HUES64 (cell line): ENCODE results near the gene HSPH1.

ENCODE experiments used
- H3K27ac ChIP-seq: 2 replicates; pipeline ENCODE4 v1.7.0; 2013; ENCODE audit warnings: low read depth, low read length, inconsistent platforms
- H3K27me3 ChIP-seq: 2 replicates; pipeline ENCODE4 v1.6.1; 2013; ENCODE audit warnings: mild to moderate bottlenecking, low read length; ENCODE audit not compliant: insufficient read depth
- H3K36me3 ChIP-seq: 2 replicates; pipeline ENCODE4 v1.6.1; 2013; ENCODE audit warnings: mild to moderate bottlenecking, low read length; ENCODE audit not compliant: insufficient read depth
- H3K4me1 ChIP-seq: 2 replicates; pipeline ENCODE4 v1.6.1; 2013; ENCODE audit warnings: mild to moderate bottlenecking, low read length, moderate library complexity; ENCODE audit not compliant: insufficient read depth
- H3K4me3 ChIP-seq: 2 replicates; pipeline ENCODE4 v1.5.1; 2013; ENCODE audit warnings: mild to moderate bottlenecking, low read length, moderate library complexity
- H3K9ac ChIP-seq: 2 replicates; pipeline ENCODE4 v1.6.1; 2013; ENCODE audit warnings: mild to moderate bottlenecking, low read depth, low read length
- H3K9me3 ChIP-seq: 2 replicates; pipeline ENCODE4 v1.6.1; 2013; ENCODE audit warnings: low read depth, low read length; ENCODE audit not compliant: insufficient read depth
- WGBS: fragments of 150-250, 120-280 bp; methylation state at CpG from one replicate; pipeline ENCODE4 v1.1.7; 2013; ENCODE audit warnings: missing lambda C conversion rate; 5-methylcytosine and 5-hydroxymethylcytosine counted together

The HSPH1 gene

DNA sequence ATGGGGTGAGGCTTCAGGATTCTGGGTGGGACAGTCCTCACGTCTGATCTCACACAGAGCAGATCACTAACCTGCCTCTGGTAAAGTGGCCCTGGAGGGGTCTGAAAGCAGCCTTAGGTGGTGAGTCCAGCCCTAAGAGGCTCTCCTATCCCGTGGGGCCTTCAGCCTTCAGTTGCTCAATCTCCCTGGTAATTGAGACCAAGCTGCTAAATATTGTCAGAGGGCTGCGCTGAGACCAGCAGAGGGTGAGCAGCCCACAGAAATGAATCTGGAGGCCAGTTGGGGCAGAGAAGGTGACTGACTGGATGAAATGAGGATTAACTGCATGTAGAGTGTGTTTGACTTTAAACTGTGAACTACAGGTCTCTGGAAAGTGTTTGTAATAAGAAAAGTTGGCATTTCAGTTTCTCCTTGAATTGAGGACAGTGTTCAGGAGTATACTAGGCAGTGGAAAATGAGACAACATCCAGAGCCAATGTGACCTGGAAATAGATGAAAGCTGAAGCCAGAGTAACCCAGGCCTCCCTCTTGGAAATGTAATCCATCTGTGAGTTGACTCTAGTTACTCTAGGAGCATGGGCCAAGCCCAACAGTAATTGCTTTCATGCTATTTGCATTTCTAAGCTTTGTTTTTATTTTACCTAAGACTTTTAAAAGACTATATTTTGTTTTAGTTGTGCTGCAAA is 14.3 kb upstream of the HSPH1 start:
- Histone ChIP-seq H3K36me3 (no peaks in the 10 kb centered on the region), H3K4me3 (no peak overlapping the region), H3K27me3 (no peaks in the 10 kb centered on the region), H3K27ac (no peak overlapping the region), H3K9me3 (no peaks in the 10 kb centered on the region), H3K9ac (no peak overlapping the region), H3K4me1 (no peaks in the 10 kb centered on the region)
- 91% methylated on average over 3 of the region's 3 CpGs for WGBS

DNA sequence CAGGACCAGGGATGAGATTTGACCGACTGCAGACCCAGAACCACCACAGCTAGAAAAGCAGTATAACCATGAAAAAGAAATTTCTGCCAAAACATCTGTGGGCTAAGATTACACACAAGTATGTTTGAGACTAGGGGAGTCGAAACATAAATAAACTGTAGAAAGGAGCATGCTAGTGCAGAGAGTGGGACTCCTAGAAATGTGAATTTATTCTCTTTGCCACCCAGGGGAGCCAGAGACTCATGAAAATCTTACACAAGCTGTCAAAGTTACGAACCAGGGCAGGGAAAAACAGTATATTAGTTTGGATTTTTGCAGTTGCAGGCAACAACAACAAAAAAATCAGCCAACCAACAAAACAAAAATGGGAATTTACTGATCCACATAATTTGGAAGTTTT is 12.3 kb upstream of the HSPH1 start:
- Histone ChIP-seq H3K27ac (no peak overlapping the region), H3K4me3 (no peak overlapping the region), H3K9ac (no peak overlapping the region), H3K27me3 (no peaks in the 10 kb centered on the region), H3K9me3 (no peaks in the 10 kb centered on the region), H3K36me3 (no peaks in the 10 kb centered on the region), H3K4me1 (no peaks in the 10 kb centered on the region; the same call in 1 of the 2 replicates)
- WGBS: 99% methylated on average over 3 of the region's 3 CpGs

DNA sequence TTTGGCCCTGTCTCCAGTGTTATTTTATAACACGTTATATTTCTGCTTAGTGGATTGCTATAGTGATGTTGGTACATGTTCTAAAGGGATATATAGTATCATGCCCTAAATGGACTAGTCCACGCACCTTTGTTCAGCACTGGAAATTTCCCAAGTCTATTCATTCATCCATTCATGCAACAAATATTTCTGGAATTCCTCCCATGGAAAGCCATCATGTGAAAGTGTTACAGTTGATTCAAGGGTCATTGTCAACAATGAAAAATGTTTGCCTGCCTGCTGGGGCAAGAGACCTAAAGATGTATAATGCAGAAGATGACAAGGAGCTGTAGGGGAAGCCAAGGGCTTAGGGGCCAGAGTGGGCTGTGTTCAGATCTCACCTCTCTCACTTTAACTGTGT is 10.8 kb upstream of the HSPH1 start:
- Histone ChIP-seq H3K36me3 (no peaks in the 10 kb centered on the region), H3K27ac (no peak overlapping the region), H3K9ac (no peak overlapping the region), H3K27me3 (no peaks in the 10 kb centered on the region), H3K4me1 (no peaks in the 10 kb centered on the region; the same call in 1 of the 2 replicates), H3K9me3 (no peaks in the 10 kb centered on the region), H3K4me3 (no peak overlapping the region)
- 100% methylated on average over 2 of the region's 2 CpGs for WGBS

DNA sequence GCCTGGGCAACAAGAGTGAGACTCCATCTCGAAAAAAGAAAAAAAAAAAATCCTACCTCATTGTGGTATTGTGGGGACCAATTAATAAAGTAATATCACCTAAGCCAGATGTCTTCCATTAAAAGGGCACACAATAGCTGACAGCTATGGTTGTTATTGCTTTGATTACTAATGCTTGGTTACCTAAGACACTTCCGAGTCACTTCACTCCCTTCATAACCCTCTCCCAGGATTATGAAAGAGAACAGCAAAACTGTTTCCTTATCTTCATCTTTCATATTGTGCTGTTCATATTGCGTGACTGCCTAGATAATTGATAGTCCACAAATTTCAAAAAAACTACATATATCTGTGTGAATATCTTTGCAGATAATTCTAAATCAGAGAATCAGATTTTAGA is 10.3 kb upstream of the HSPH1 start:
- Histone ChIP-seq H3K4me3 (no peak overlapping the region), H3K27ac (no peak overlapping the region), H3K9ac (no peak overlapping the region), H3K27me3 (no peaks in the 10 kb centered on the region), H3K36me3 (no peaks in the 10 kb centered on the region), H3K9me3 (no peaks in the 10 kb centered on the region), H3K4me1 (no peaks in the 10 kb centered on the region; the same call in 1 of the 2 replicates)
- 94% methylated on average over 2 of the region's 3 CpGs for WGBS

DNA sequence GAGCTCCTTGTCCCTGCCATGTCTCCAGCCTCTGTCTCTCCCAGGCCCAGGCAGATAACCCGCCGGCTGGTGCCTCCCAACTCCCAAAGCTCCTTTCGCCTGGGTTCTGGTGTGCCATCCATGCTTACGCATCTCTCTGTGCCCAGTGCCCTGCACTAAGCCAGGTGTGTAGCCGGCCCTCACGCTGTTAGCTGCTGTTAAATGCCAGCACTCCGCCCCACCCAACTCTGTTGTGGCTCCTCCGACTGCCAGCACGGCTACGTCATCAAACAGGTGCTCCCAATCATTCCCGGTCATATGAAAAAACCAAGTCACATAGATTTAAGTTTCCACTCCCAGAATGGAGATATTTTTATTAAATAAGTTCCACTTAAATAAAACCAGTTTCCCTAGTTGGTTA is 7.0 kb upstream of the HSPH1 start:
- 89% methylated on average over 11 of the region's 11 CpGs for WGBS
- H3K9me3 ChIP-seq: no peaks in the 10 kb centered on the region
- H3K36me3 ChIP-seq: no peaks in the 10 kb centered on the region
- H3K9ac ChIP-seq: no peak overlapping the region
- no peaks in the 10 kb centered on the region for H3K27me3 ChIP-seq
- H3K4me3 ChIP-seq: no peak overlapping the region
- no peak overlapping the region for H3K27ac ChIP-seq
- H3K4me1 ChIP-seq: no peaks in the 10 kb centered on the region; the same call in 1 of the 2 replicates

DNA sequence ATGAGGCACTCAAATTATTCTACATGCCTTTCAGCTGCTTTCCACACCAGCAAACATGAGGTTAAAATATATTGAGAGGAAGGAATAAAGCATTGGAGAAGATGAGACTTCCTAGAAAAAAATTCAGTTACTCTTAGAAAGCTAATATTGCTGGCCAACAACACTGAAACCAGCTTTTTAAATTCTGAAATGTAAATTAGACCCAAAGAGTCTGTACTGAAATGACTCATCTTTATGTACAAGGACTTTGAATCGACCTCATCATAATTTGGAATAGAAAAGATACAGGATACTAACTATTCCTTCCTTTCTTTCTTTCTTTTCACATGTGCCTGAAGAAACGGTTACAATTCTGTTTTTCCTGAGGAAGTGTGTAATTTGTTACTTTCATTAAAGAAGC is 6.5 kb upstream of the HSPH1 start:
- no peak overlapping the region for H3K9ac ChIP-seq
- H3K27me3 ChIP-seq: no peaks in the 10 kb centered on the region
- H3K9me3 ChIP-seq: no peaks in the 10 kb centered on the region
- no peaks in the 10 kb centered on the region; the same call in 1 of the 2 replicates for H3K4me1 ChIP-seq
- H3K36me3 ChIP-seq: no peaks in the 10 kb centered on the region
- H3K4me3 ChIP-seq: no peak overlapping the region
- WGBS: 80% methylated on average over 1 of the region's 2 CpGs
- H3K27ac ChIP-seq: no peak overlapping the region

DNA sequence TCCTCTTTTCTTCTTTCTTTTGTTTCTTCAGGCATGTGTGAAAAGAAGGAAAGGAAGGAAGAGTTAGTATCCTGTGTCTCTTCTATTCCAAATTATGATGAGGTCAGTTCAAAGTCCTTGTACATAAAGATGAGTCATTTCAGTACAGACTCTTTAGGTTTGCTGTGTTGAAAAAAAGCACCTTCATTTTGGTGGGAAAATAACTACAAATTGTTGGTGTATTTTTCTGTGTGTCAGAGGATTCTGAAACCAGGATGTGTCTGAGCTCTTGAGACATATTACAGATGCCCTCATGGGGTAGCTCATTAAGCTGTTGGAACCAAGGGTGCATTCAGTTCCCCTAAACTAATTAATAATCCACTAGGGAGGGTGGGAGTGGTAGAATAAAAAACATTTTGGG is 5.8 kb upstream of the HSPH1 start:
- Histone ChIP-seq H3K9ac (no peak overlapping the region), H3K9me3 (no peaks in the 10 kb centered on the region), H3K27me3 (no peaks in the 10 kb centered on the region), H3K36me3 (no peaks in the 10 kb centered on the region), H3K4me3 (no peak overlapping the region), H3K27ac (no peak overlapping the region), H3K4me1 (peaks cover 4% of the 10 kb centered on the region)

DNA sequence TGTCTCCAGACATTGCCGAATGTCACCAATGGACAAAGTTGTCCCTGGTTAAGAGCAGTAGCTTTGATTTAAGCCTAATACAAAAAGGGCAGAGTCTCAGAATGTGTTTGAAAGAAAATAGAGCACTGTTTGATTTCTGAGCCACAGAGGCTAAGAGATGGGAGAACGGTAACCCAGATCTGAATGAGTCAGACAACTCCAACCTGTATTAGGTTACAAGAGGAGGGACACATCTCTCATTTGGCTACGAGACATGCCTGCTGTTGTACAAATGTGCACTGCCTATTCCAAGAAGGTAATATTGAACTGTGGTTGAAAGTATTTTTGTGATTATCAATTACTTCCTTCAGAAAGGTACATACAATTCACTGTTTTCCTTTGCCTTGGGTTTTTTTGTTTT is 4.9 kb upstream of the HSPH1 start:
- Histone ChIP-seq H3K27me3 (no peaks in the 10 kb centered on the region), H3K9me3 (no peaks in the 10 kb centered on the region), H3K36me3 (no peaks in the 10 kb centered on the region), H3K4me1 (peaks cover 4% of the 10 kb centered on the region), H3K27ac (no peak overlapping the region), H3K9ac (no peak overlapping the region), H3K4me3 (no peak overlapping the region)
- WGBS: 91% methylated on average over 3 of the region's 3 CpGs

DNA sequence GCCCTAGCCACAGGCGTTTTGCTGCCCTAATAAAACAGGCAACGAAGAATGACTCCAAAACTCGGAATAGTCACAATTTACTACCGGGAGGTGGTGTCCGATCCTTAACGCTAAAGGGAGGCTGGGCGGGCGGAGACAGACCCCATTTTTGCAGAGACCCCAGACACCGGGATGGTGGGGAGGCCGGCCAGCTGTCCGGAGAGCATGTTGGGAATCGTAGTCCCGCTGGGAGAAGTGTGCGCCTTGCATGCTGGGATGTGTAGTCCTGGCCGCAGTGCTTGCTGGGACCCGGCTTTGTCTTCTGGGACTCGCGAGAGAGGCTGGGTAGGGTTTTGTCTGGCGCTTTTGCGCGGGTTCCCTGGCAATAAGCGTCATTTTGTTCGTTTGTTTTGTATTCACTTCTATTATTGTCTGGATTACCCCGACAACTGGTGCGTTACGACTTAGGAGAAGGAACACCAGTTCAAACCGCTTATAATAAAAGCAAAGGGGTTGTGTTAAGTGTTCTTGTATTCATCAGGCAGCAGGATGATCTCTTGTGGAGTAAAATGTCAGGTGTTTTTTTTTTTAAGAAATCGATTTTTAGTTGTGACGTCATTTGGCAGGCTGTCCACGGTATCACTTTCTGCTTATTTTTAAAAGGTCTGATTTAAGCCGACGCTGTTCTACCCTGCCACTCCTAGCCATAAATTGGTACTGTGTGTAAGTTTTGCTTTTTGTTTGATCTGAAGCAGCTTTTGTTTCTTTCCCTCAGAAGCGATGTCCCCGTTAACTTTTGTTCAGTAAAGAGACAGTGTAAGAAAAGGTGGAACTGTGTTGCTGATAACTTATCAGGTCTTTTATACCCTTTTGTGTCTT is 676 bp upstream of the HSPH1 start:
- H3K36me3 ChIP-seq: peaks cover 20% of the 10 kb centered on the region
- peak overlapping the region; percentile 81 for H3K4me3 ChIP-seq
- no peaks in the 10 kb centered on the region for H3K27me3 ChIP-seq
- WGBS: 4% methylated on average over 34 of the region's 34 CpGs
- H3K27ac ChIP-seq: peak overlapping the region; percentile 75
- H3K9me3 ChIP-seq: no peaks in the 10 kb centered on the region
- peak overlapping the region; percentile 95 for H3K9ac ChIP-seq
- peaks cover 19% of the 10 kb centered on the region; the same call in 1 of the 2 replicates for H3K4me1 ChIP-seq

DNA sequence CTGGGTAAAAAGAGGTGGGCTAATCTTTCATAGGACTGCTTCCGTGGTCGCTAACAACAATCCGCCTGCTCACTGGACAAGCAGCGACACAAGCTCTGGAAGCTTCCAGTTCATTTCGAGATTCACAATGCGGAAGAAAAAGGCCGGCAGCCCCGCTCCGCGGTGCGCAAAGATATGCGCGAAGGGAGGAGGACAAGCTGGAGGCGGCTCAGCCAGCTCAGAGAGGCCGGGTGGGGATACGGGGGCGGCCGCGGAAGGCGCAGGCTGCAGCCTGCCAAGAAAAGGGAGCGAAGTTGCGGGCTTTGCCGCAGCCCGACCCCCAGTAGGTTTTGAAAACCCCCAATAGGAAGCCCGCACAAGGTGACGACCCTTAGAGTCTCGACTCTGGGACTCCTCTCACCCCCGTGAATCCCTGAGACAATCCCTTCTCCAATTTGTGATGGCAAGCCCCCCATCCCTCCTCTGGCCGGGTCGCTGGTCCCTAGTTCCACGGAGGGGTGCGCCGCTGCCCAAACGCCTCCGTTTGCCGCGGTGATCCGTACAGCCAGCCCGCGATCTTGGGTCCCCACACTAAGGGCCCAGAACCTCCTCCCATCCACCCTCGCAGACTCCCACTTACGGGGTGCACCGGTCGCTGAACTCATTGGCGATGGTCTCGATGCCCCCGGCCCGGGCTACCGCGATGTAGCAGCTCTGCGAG is 697 bp downstream of the HSPH1 start:
- Histone ChIP-seq H3K9me3 (no peaks in the 10 kb centered on the region), H3K36me3 (peaks cover 32% of the 10 kb centered on the region), H3K27me3 (no peaks in the 10 kb centered on the region), H3K9ac (peak overlapping the region; percentile 82), H3K27ac (peak overlapping the region; percentile 58), H3K4me3 (peak overlapping the region; percentile 81), H3K4me1 (peaks cover 19% of the 10 kb centered on the region; the same call in 1 of the 2 replicates)
- WGBS: under 1% methylated on average over 51 of the region's 51 CpGs

DNA sequence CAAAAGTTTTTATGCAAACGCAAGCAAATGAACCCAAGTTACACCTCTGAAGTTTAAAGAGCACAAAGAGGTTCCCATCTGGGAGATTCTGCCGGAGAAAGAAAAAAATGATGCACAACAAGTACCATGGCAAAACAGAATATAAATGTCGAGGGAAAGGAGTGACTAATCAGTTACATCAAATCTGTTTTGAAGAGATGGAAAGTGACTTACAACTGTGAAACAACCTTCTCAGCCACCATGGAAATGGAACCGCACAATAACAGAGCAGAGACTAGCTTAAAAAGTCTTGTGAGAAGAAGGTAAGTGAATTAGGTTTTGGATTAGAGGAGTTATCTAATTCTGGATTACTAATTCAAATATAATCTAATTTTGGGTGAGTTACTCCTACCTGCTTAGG is 2.4 kb downstream of the HSPH1 start:
- WGBS: 96% methylated on average over 3 of the region's 4 CpGs
- Histone ChIP-seq H3K4me3 (peak overlapping the region; percentile 81), H3K27me3 (no peaks in the 10 kb centered on the region), H3K27ac (no peak overlapping the region), H3K9ac (no peak overlapping the region), H3K36me3 (peaks cover 48% of the 10 kb centered on the region), H3K9me3 (no peaks in the 10 kb centered on the region), H3K4me1 (peaks cover 19% of the 10 kb centered on the region; the same call in 1 of the 2 replicates)
